NCI-H2107 treated with DMSO at 0.1 percent for 48 hours (cell line): ENCODE results near the gene KIF1C.
"Not testable (repeated sequence)": the region's sequence is repeated elsewhere in the genome, so short reads cannot be mapped to it uniquely, and the experiment has no call there.

ENCODE experiments used
- DNase-seq: peaks from one replicate; lab custom pipeline; 2025; ENCODE audit not compliant: unreplicated experiment; lab: John Stamatoyannopoulos, UW

KIF1C gene

DNA sequence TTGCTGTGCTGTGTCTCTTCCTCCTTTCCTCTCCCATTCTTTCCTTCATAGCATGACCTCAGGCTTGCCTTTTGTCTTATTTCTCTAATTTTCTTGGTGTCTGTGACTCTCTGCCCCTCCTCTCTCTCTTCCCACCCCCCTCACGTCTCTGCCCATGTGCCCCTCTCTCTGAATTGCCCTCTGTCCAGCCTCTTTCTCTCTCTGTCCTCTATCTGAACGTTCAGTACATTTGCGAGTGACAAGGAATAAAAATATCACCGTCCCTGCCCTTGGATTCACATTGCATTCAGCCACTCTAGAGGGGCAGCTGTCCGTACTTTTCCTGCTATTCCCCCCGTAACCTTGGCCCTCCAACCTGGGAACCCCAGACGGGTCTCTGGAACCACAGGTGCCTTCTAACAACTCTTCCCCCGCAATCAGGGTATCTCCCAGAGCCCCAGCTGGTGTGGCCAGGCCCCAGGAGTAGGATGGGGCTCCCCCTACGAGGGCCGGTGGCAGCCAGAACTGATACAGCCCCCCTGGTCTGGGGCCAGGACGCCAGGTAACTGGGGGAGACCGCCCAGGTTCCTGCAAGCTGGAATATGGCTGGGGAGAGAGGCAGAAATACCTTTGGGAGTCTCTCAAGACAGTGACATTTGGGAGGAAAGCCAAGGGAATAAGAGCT, 1.8 kb downstream of the KIF1C start:
- no peak for DNase-seq

DNA sequence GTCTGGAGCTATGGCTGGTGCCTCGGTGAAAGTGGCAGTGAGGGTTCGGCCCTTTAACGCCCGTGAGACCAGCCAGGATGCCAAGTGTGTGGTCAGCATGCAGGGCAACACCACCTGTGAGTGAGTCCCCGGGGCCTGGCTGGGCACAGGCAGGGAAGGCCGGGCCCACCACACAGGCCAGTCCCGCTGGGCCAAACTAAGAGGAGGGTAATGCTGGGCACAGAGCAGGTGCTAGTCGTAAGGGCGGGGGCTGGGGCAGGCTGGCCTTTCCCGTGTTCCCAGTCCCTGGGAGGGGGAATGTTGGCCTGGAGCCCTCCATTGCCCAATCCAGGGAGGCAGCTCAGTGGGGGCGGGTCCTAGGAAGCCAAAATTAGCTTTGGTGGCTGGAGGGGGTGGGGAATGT, 2.5 kb downstream of the KIF1C start:
- DNase-seq, result no peak

GRCh38 chr17:5002121-5002788, 4.5 kb downstream of the KIF1C start:
- no peak for DNase-seq

GRCh38 chr17:5003214-5003867, 5.6 kb downstream of the KIF1C start:
- DNase-seq, result no peak

GRCh38 chr17:5011928-5012327, 14.2 kb downstream of the KIF1C start:
- DNase-seq, result no peak

- DNase-seq, result no peak
Measured at GRCh38 chr17:5014357-5014756, 16.6 kb downstream of the KIF1C start.

- no peak for DNase-seq
Measured at GRCh38 chr17:5019475-5019956, 21.8 kb downstream of the KIF1C start.

GRCh38 chr17:5020502-5021023, 22.8 kb downstream of the KIF1C start:
- no peak for DNase-seq

DNA sequence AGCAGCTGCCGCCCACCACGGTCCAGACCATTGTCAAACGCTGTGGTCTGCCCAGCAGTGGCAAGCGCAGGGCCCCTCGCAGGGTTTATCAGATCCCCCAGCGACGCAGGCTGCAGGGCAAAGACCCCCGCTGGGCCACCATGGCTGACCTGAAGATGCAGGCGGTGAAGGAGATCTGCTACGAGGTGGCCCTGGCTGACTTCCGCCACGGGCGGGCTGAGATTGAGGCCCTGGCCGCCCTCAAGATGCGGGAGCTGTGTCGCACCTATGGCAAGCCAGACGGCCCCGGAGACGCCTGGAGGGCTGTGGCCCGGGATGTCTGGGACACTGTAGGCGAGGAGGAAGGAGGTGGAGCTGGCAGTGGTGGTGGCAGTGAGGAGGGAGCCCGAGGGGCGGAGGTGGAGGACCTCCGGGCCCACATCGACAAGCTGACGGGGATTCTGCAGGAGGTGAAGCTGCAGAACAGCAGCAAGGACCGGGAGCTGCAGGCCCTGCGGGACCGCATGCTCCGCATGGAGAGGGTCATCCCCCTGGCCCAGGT, 24.5 kb downstream of the KIF1C start:
- DNase-seq, result no peak

DNA sequence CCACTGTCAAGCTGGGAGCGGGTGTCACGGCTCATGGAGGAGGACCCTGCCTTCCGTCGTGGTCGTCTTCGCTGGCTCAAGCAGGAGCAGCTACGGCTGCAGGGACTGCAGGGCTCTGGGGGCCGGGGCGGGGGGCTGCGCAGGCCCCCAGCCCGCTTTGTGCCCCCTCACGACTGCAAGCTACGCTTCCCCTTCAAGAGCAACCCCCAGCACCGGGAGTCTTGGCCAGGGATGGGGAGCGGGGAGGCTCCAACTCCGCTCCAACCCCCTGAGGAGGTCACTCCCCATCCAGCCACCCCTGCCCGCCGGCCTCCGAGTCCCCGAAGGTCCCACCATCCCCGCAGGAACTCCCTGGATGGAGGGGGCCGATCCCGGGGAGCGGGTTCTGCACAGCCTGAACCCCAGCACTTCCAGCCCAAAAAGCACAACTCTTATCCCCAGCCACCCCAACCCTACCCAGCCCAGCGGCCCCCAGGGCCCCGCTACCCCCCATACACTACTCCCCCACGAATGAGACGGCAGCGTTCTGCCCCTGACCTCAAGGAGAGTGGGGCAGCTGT, 25.9 kb downstream of the KIF1C start:
- no peak for DNase-seq

GRCh38 chr17:5024604-5025003, 26.9 kb downstream of the KIF1C start:
- DNase-seq, result no peak

GRCh38 chr17:5027299-5027698, 29.5 kb downstream of the KIF1C start:
- DNase-seq, result no peak

- no peak for DNase-seq
Measured at GRCh38 chr17:5027916-5028315, 30.2 kb downstream of the KIF1C start.

DNA sequence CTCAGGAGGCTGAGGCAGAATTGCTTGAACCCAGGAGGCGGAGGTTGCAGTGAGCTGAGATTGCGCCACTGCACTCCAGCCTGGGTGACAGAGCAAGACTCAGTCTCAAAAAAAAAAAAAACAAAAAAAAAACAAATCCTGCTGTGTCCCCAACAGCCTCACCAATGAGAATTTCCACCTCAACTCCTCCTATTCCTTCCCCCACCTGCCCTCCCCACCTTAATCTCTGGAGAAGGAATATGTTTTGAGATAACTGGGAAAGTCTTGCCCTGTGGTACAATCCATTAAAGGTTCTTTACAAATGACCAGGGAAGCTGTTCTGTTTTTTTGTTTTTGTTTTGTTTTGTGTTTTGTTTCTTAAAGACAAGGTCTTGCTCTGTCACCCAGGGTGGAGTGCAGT, 32.4 kb downstream of the KIF1C start:
- not testable (repeated sequence) for DNase-seq

DNA sequence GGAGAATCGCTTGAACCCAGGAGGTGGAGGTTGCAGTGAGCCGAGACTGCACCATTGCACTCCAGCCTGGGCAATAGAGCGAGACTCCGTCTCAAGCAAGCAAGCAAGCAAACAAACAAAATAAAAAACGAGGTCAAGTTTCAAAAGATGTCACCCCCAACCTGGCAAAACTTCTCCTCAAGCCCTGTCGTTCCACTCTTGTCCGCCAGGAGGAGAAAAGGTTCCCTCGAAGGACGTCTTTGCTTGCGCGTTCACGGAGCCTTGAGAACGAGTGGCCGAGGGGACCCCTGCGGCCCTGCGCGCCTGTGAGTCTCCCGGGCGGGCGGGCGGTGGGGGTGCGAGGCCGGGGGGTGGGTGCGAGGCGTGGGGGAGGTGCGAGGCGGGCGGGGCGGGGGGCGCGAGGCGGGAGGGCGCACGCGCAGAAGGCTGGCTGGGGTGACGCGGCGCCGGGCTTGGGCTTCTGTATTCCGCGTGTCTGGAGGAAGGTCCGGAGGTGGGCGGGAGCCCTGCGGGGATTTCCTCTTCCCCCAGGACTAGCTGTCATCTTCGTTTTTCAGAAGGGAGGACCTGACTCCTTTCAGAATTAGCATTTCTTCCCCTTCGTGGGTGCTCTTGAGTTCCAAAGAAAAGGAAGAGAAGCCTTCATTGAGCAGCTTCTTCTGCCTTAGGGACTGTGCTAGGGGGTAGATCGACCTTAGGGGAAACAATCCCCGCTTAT, 33.8 kb downstream of the KIF1C start:
- peak; percentile 8 for DNase-seq

DNA sequence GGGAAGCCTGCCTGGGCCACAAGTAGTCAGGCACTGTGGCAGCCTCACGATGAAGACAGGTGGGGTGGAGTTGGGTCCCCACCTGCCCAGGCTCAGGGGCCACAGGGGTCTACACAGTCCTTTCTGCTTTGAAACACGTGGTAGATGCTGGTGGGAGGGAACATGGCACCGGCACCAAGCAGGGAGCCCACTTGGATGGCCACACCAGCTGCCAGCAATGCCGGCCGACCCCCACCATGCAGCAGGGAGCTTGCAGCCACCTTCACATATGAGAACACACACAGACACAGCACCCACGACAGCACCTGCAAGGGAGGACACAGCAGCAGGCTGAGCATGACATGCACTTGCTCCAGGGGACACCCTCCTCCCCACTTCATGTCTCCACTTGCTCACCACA, 35.1 kb downstream of the KIF1C start:
- no peak for DNase-seq

GRCh38 chr17:5033352-5034015, 35.7 kb downstream of the KIF1C start:
- DNase-seq, result no peak

- DNase-seq, result no peak
Measured at GRCh38 chr17:5034063-5034462, 36.3 kb downstream of the KIF1C start.

DNA sequence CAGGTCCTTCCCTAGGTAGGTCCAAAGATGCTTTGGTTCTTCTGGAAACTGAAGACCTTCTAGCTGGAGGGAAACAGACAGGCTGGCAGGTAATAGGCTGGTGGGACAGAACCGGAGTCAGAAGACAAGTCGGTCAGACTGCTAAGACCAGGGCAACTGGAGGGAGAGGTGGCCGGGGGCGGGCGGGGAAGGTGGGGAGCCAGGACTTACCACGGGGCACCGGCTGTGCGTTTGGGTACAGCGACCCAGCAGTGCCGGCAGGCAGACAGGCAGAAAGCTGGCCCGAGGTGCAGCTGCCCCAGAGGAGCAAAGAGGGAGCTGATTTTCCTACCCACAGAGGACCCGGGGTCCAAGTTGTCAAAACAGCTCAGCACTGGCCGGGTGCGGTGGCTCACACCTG, 36.9 kb downstream of the KIF1C start:
- no peak for DNase-seq

DNA sequence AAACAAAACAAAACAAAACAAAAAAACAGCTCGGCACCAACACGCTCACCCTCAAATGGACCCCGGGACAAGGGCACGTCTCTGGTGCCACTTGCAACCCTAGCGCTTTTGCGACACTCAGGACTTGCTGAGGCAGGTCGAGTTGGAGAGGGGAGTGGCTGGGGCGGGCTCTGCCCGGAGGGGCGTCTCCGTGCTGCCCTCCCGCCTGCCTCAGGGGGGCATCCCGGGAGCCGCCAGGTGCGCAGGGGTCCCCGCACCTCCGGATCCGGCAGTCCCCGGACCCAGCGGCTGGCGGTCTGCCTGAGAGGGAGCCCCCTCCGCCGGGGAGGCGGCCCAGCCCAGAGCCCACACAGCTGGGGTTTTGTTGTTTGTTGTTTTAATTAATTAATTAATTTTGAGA, 37.6 kb downstream of the KIF1C start, which contains the start of gene SLC52A1:
SLC52A1 (minus strand) TSS at position 112 of the 400 bp plus-strand sequence. CDS start 820 bp downstream, outside the sequence.
- DNase-seq, result no peak
